Erythroblast (primary cell): ENCODE results near the gene C9orf78.

Experiments used
- GATA1 ChIP-seq: IDR thresholded peaks from 2 replicates; pipeline ENCODE4 v1.6.1; 2011; ENCODE audit warnings: low read depth, mild to moderate bottlenecking, control low read depth, low read length, moderate library complexity
- POLR2A ChIP-seq: IDR thresholded peaks from 2 replicates; pipeline ENCODE4 v1.6.1; 2011; ENCODE audit warnings: mild to moderate bottlenecking, low read length

DNA sequence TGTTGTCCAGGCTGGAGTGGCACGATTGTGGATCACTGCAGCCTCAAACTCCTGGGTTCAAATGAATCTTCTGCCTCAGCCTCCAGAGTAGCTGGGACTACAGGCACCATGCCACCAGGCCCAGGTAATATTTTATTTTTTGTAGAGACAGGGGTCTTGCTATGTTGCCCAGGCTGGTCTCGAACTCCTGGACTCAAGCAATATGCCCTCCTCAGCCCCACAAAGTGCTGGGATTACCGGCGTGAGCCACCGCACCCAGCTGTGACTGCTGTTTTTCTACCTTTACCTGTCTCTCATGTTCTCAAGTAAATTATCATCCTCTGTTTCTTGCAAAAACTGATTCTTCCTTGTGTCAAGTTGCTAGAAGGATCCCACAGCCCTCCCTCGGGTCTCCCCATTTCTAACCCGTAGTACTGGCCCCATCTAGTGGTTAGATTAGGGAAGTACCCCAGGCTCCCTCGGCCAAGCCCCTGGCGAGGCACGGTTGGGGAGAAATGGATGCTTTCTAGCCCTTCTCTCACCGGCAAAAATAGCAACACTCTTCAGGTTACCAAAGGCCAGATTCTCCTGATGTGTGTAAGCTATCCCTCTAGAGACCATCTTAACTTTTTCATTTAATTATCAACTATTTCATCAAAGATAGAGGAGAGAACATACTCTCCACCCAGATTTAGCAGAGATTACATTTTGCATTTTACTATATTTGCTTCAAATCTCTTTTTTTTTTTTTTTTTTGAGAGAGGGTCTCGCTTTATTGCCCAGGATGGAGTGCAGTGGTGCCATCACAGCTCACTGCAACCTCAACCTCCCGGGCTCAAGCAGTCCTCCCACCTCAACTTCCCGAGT, 51.3 kb downstream of the C9orf78 start:
- TF ChIP-seq POLR2A (no peak), GATA1 (no peak)
